Osteocyte (in vitro differentiated cells): Measurements from ENCODE around the gene SCRT2. TPM values are rescaled to one million over a fixed set of nuclear protein-coding genes. Genes with fewer than 3 reads are reported as not detected.
A peak's percentile ranks its signal among the peaks of the same experiment; 100 is the strongest.

Source experiments
- DNase-seq: peaks from one replicate; pipeline ENCODE4 v3.0.0; 2021; ENCODE audit warnings: mixed read lengths; ENCODE audit not compliant: unreplicated experiment; ENCODE audit errors: extremely low spot score
- H3K27ac Mint-ChIP-seq: one replicate; pipeline ENCODE4 v1.8.0; 2021; ENCODE audit warnings: mild to moderate bottlenecking, mixed read lengths; ENCODE audit not compliant: unreplicated experiment
- H3K27me3 Mint-ChIP-seq: one replicate; pipeline ENCODE4 v1.8.0; 2021; ENCODE audit warnings: mixed read lengths; ENCODE audit not compliant: unreplicated experiment
- H3K36me3 Mint-ChIP-seq: one replicate; pipeline ENCODE4 v1.8.0; 2021; ENCODE audit warnings: mixed read lengths; ENCODE audit not compliant: unreplicated experiment
- H3K4me1 Mint-ChIP-seq: one replicate; pipeline ENCODE4 v1.8.0; 2021; ENCODE audit warnings: mixed read lengths; ENCODE audit not compliant: unreplicated experiment
- H3K4me3 Mint-ChIP-seq: one replicate; pipeline ENCODE4 v1.8.0; 2021; ENCODE audit warnings: mild to moderate bottlenecking, moderate library complexity, mixed read lengths; ENCODE audit not compliant: unreplicated experiment
- H3K9me3 Mint-ChIP-seq: one replicate; pipeline ENCODE4 v1.8.0; 2021; ENCODE audit warnings: mixed read lengths; ENCODE audit not compliant: unreplicated experiment
- total RNA-seq: library from RNA; stranded (reverse); gene quantifications from 2 replicates; pipeline ENCODE4 v1.2.1, GENCODE V29; 2021
- TF ChIP-seq, protein P1 (sequence below): fragments of 200-600 bp; sonication (generic); IDR thresholded peaks from 2 replicates; pipeline ENCODE4 v1.5.0; 2021; ENCODE audit warnings: antibody characterized with exemption, mild to moderate bottlenecking, moderate library complexity

The SCRT2 gene
- total RNA-seq, 1 donor from 2014 or later: not detected

DNA sequence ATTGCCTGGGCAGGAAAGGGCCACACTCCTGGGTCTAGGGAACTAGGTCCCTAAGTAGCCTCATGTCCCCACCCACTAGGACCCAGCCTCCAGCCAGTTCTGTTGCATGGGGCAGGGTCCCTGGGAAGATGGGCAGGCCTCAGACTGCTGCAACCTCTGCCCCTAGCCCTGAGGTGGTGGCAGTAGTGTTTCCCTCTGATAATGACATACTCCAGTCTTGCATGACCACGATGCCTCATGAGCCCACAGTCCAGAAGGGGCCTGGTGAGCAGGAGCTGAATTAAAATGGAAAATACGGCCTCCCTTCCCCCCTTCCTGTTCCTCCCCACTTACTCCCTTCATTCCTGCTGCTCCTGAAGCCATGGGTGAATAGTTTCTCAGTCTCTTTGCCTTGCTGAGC is 36.0 kb upstream of the SCRT2 start:
- DNase-seq: no peak
- H3K36me3 Mint-ChIP-seq: no peaks in the 10 kb centered on the region
- H3K4me1 Mint-ChIP-seq: peaks cover 2% of the 10 kb centered on the region
- H3K4me3 Mint-ChIP-seq: no peak overlapping the region
- peaks cover 13% of the 10 kb centered on the region for H3K9me3 Mint-ChIP-seq
- no peak overlapping the region for H3K27ac Mint-ChIP-seq
- TF ChIP-seq, protein P1, sequence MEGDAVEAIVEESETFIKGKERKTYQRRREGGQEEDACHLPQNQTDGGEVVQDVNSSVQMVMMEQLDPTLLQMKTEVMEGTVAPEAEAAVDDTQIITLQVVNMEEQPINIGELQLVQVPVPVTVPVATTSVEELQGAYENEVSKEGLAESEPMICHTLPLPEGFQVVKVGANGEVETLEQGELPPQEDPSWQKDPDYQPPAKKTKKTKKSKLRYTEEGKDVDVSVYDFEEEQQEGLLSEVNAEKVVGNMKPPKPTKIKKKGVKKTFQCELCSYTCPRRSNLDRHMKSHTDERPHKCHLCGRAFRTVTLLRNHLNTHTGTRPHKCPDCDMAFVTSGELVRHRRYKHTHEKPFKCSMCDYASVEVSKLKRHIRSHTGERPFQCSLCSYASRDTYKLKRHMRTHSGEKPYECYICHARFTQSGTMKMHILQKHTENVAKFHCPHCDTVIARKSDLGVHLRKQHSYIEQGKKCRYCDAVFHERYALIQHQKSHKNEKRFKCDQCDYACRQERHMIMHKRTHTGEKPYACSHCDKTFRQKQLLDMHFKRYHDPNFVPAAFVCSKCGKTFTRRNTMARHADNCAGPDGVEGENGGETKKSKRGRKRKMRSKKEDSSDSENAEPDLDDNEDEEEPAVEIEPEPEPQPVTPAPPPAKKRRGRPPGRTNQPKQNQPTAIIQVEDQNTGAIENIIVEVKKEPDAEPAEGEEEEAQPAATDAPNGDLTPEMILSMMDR: no peak
- H3K27me3 Mint-ChIP-seq: peaks cover 28% of the 10 kb centered on the region

DNA sequence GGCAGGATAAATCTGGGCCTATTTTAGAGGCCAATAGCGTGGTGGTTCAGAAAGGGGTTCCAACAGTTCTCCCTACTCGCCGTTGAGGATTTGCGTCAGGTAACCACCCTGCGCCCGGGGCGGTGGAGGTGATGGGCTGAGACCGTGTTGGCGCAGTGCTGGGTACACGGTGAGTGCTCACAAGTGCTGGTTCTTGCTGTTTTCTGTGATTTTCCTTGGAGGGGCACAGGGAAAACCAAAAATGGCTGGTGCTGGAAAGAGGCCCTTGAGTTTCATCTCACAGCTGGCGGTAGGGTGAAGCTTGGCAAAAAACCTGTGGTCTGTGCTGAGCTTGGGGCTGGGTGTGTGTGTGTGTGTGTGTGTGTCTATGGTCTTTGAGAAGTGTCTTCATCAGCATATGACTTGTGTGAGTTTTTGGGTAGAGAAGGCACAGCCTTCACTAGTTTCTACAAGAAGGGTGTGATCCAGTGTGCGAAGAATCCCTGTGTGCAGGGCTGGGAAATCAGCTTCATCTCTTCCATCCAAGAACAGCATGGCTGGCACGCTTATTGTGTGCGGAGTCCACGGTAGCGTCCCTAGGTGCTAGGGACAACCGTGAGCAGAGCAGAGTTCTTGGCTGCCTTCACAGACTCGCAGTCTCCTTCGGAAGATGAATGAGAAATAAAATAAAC is 35.3 kb upstream of the SCRT2 start:
- peaks cover 2% of the 10 kb centered on the region for H3K4me1 Mint-ChIP-seq
- H3K4me3 Mint-ChIP-seq: no peak overlapping the region
- no peak for DNase-seq
- no peaks in the 10 kb centered on the region for H3K36me3 Mint-ChIP-seq
- TF ChIP-seq, protein P1: no peak
- peaks cover 13% of the 10 kb centered on the region for H3K9me3 Mint-ChIP-seq
- H3K27me3 Mint-ChIP-seq: peaks cover 27% of the 10 kb centered on the region
- H3K27ac Mint-ChIP-seq: no peak overlapping the region

DNA sequence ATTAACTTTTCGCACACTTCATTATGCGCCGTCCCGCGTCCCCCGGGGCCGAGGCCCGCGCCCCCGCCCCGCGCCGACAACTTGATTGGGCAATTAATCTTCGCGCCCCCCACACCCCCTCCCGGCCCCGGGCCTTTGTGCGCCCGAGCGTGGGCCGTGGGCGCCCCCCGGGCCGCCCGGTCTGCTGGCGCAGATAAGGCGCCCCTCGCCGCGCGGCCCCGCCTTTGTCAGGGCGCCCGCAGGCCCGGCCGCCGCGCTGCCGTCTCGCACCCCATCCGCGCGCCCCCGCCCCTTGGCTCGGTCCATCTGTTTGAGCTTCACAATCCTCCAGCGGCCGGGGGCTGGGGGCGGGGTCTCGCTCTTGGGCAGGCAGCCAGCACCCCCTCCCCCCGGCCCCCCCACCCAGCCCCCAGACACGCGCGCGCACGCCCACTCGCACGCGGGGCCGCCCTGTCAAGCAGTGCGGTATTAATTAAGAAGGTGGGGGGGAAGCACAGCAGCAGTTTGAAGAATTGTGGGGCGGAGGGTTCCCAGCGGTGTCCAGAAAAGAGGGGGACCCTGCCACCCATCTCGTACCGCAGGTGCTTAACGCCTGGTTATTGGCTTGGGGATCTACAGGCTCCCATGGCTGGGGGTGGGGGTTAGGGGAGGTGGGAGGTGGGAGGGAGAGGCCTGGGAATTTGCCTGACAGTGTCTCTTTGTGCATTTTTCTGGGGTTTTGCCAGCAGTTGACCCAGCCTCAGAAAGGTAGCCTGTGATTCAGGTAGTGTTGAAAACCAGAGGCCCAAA is 34.6 kb upstream of the SCRT2 start:
- no peak overlapping the region for H3K27ac Mint-ChIP-seq
- H3K27me3 Mint-ChIP-seq: peaks cover 27% of the 10 kb centered on the region
- H3K36me3 Mint-ChIP-seq: no peaks in the 10 kb centered on the region
- H3K4me3 Mint-ChIP-seq: no peak overlapping the region
- H3K9me3 Mint-ChIP-seq: peaks cover 13% of the 10 kb centered on the region
- peaks cover 2% of the 10 kb centered on the region for H3K4me1 Mint-ChIP-seq
- TF ChIP-seq, protein P1: no peak
- DNase-seq: no peak

DNA sequence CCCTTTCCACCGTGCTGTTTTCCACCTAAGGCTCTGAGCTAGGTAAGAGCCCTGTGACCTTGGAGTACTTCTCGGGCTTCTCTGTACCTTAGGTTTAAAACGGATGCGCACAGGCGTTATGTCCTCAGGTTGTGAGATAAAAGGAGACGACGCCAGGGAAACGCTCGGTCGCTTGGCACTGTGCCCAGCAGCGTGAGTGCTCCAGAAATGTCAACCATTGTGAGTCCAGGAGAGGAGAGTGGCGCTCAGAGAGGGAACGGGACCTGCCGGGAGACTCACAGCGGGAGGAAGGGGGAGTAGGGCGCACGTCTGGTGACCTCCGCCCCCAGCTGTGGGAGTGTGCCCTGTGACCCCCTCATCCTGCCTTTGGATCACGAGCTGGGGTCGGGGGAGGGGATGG is 33.8 kb upstream of the SCRT2 start:
- Mint-ChIP-seq H3K27ac (no peak overlapping the region), H3K27me3 (peaks cover 27% of the 10 kb centered on the region), H3K9me3 (peaks cover 13% of the 10 kb centered on the region), H3K4me3 (peak overlapping the region; percentile 23), H3K36me3 (no peaks in the 10 kb centered on the region), H3K4me1 (peaks cover 2% of the 10 kb centered on the region)
- TF ChIP-seq, protein P1: no peak
- no peak for DNase-seq

DNA sequence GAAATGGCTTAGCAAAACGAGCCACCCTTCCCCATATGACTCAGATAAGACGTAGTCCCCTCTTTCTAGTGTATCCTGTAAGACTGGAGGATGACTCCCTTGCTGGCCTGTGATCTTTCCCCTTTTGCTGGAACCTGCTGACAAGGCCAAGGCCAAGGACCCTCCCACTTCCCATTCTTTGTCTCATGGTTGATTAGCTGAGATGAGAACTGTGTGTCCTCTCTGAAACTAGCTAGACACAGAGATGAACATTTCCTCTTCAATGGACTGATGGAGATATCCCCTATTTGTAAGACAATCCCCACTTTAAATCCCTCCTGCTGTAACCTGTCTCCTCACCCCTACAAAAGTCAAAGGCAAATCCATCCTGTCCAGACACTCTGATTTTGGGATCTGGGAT is 33.4 kb upstream of the SCRT2 start:
- H3K4me3 Mint-ChIP-seq: no peak overlapping the region
- TF ChIP-seq, protein P1: no peak
- H3K27ac Mint-ChIP-seq: no peak overlapping the region
- DNase-seq: no peak
- H3K9me3 Mint-ChIP-seq: peaks cover 13% of the 10 kb centered on the region
- no peaks in the 10 kb centered on the region for H3K36me3 Mint-ChIP-seq
- peaks cover 27% of the 10 kb centered on the region for H3K27me3 Mint-ChIP-seq
- peaks cover 2% of the 10 kb centered on the region for H3K4me1 Mint-ChIP-seq
